Hepatocyte (in vitro differentiated cells): ENCODE results near the gene FAR1. TPM values are rescaled to one million over a fixed set of nuclear protein-coding genes. Genes with fewer than 3 reads are reported as not detected.

Experiments used
- DNase-seq: peaks from one replicate; pipeline ENCODE4 v3.0.0-alpha.2; 2016; ENCODE audit warnings: low spot score
- H2AFZ ChIP-seq: fragments of 200-600 bp; sonication (generic); 2 replicates; pipeline ENCODE4 v1.6.0; 2016; ENCODE audit warnings: antibody characterized with exemption, mild to moderate bottlenecking
- H3K27ac ChIP-seq: fragments of 200-600 bp; sonication (generic); 2 replicates; pipeline ENCODE4 v1.5.1; 2016; ENCODE audit warnings: mild to moderate bottlenecking
- H3K27me3 ChIP-seq: fragments of 200-600 bp; sonication (generic); 2 replicates; pipeline ENCODE4 v1.6.1; 2016
- H3K36me3 ChIP-seq: fragments of 200-600 bp; sonication (generic); replicated peaks from 2 replicates; pipeline ENCODE4 v1.5.1; 2016; ENCODE audit warnings: low read depth; ENCODE audit not compliant: insufficient read depth
- H3K4me1 ChIP-seq: fragments of 200-600 bp; sonication (generic); 2 replicates; pipeline ENCODE4 v1.5.1; 2016; ENCODE audit warnings: mild to moderate bottlenecking, moderate library complexity; ENCODE audit not compliant: insufficient read depth
- H3K4me2 ChIP-seq: fragments of 200-600 bp; sonication (generic); 2 replicates; pipeline ENCODE4 v1.6.0; 2016
- H3K4me3 ChIP-seq: fragments of 200-600 bp; sonication (generic); 2 replicates; pipeline ENCODE4 v1.5.1; 2016; ENCODE audit warnings: mild to moderate bottlenecking
- H3K79me2 ChIP-seq: fragments of 200-600 bp; sonication (generic); 2 replicates; pipeline ENCODE4 v1.6.0; 2017; ENCODE audit warnings: mild to moderate bottlenecking
- H3K9me2 ChIP-seq: fragments of 200-600 bp; sonication (generic); replicated peaks from 2 replicates; pipeline ENCODE4 v1.6.0; 2017; ENCODE audit warnings: mild to moderate bottlenecking; ENCODE audit not compliant: insufficient read depth
- H3K9me3 ChIP-seq: fragments of 200-600 bp; sonication (generic); 2 replicates; pipeline ENCODE4 v1.5.1; 2016; ENCODE audit warnings: low read depth, mild to moderate bottlenecking
- H4K20me1 ChIP-seq: fragments of 200-600 bp; sonication (generic); 2 replicates; pipeline ENCODE4 v1.6.0; 2016; ENCODE audit warnings: mild to moderate bottlenecking; ENCODE audit not compliant: insufficient read depth, poor library complexity, severe bottlenecking
- EZH2 ChIP-seq: fragments of 200-600 bp; sonication (generic); IDR thresholded peaks from 2 replicates; pipeline ENCODE4 v1.6.1; 2016; ENCODE audit warnings: antibody characterized with exemption, mild to moderate bottlenecking, borderline replicate concordance
- EZH2phosphoT487 ChIP-seq: fragments of 200-600 bp; sonication (generic); IDR thresholded peaks from one replicate; pipeline ENCODE4 v1.6.1; 2018; ENCODE audit warnings: antibody characterized with exemption, mild to moderate bottlenecking, low read depth, moderate library complexity; ENCODE audit not compliant: unreplicated experiment, severe bottlenecking
- WGBS: methylation state at CpG from one replicate; pipeline ENCODE4 v1.1.6; 2016; ENCODE audit warnings: low lambda C conversion rate; ENCODE audit errors: missing lambda C conversion rate; 5-methylcytosine and 5-hydroxymethylcytosine counted together
- polyA plus RNA-seq: library from polyadenylated mRNA; unstranded; fragments of >200 nt; fragmentation: Nextera tagmentation; extraction: Ambion mirVana; gene quantifications from 2 replicates; pipeline ENCODE4 v1.2.1, GENCODE V29; 2016
- total RNA-seq: library from RNA; depleted of rRNA; stranded (reverse); fragments of >200 nt; gene quantifications from 2 replicates; pipeline ENCODE4 v1.2.3, GENCODE V29; 2014
- TF ChIP-seq, protein P1 (sequence below): fragments of 200-600 bp; sonication (generic); IDR thresholded peaks from 2 replicates; pipeline ENCODE4 v1.5.1; 2016; ENCODE audit warnings: antibody characterized with exemption, mild to moderate bottlenecking; ENCODE audit not compliant: poor library complexity

Gene FAR1
- total and polyA plus RNA-seq, 2 experiments from 2014 or later = 21.7 to 71.4 TPM

DNA sequence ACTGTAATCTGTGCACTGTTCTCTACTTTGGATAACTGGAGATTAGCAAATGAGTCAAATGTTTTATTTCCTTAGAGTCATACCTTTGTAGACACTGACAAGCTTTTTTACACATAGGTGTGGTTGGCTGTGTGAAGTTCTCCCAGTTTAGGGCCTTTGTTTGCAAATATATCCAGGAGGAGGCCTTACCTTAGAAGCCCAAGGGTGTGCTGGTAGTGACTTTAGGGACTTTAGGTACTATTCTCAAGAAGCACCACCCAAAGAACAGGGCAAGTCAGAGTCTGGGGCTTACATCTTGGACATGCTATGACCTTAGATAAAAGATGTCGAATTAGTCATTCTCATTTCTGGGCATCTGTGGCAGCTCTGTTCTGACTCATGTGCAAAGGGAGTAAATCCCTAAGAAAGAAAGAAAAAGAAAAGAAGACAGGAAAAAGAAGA, 4.8 kb upstream of the FAR1 start:
- no peaks in the 10 kb centered on the region for H4K20me1 ChIP-seq
- no peaks in the 10 kb centered on the region for H3K4me1 ChIP-seq
- peak overlapping the region; percentile 59 for H3K27ac ChIP-seq
- H2AFZ ChIP-seq = no peak overlapping the region
- H3K36me3 ChIP-seq = no peaks in the 10 kb centered on the region
- TF ChIP-seq, protein P1, sequence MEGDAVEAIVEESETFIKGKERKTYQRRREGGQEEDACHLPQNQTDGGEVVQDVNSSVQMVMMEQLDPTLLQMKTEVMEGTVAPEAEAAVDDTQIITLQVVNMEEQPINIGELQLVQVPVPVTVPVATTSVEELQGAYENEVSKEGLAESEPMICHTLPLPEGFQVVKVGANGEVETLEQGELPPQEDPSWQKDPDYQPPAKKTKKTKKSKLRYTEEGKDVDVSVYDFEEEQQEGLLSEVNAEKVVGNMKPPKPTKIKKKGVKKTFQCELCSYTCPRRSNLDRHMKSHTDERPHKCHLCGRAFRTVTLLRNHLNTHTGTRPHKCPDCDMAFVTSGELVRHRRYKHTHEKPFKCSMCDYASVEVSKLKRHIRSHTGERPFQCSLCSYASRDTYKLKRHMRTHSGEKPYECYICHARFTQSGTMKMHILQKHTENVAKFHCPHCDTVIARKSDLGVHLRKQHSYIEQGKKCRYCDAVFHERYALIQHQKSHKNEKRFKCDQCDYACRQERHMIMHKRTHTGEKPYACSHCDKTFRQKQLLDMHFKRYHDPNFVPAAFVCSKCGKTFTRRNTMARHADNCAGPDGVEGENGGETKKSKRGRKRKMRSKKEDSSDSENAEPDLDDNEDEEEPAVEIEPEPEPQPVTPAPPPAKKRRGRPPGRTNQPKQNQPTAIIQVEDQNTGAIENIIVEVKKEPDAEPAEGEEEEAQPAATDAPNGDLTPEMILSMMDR = no peak
- TF ChIP-seq EZH2 = no peak
- no peak for TF ChIP-seq EZH2phosphoT487
- no peak overlapping the region for H3K4me2 ChIP-seq
- H3K9me3 ChIP-seq = no peaks in the 10 kb centered on the region
- H3K27me3 ChIP-seq = no peaks in the 10 kb centered on the region
- no peaks in the 10 kb centered on the region for H3K9me2 ChIP-seq
- H3K79me2 ChIP-seq = no peaks in the 10 kb centered on the region
- DNase-seq = peak; percentile 33
- WGBS = 56% methylated on average over 1 of the region's 1 CpG
- H3K4me3 ChIP-seq = no peak overlapping the region

DNA sequence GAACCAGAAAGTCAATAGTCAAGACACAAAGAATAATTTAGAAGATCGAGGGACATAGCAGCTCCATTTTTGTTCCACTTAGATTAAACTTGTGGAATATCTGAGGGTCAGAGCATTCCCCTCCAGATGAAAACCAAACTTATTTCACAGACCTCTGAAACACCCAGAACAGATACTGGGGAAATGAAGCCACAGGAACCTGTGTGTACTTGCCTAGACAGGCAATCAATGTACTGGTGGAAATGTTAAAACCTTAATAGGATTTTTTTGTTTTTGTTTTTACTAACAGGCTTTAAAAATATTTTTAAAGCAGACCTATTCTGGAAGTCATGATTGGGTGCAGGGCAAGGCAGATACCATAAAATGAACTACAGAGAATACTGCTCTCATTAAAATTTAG, 4.1 kb upstream of the FAR1 start:
- Histone ChIP-seq H3K36me3 (no peaks in the 10 kb centered on the region), H2AFZ (no peak overlapping the region), H3K4me2 (no peak overlapping the region), H3K4me3 (no peak overlapping the region), H3K9me2 (no peaks in the 10 kb centered on the region), H3K4me1 (no peaks in the 10 kb centered on the region), H3K9me3 (no peaks in the 10 kb centered on the region), H4K20me1 (no peaks in the 10 kb centered on the region), H3K27ac (peak overlapping the region; percentile 59), H3K79me2 (peaks cover 4% of the 10 kb centered on the region), H3K27me3 (no peaks in the 10 kb centered on the region)
- no peak for TF ChIP-seq EZH2phosphoT487
- TF ChIP-seq, protein P1 = no peak
- TF ChIP-seq EZH2 = no peak
- no peak for DNase-seq
- WGBS = 83% methylated on average over 1 of the region's 1 CpG

DNA sequence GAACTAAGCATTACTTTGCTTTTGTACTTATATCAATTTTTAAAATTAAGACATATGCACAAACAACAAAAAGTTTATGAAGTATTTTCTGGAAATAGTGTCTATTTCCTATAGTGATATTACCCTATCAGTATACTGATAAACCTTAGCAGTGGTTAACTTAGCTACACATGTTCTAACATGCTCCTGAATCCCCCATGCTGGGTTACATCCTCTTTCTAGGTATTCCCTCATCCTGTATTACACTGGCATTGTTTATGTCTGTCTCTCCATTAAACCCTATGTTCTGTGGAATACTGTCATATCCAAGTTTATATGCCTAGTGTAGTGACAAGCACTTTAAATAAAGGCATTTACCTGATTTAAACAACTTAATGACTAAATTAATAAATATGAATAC, 1.8 kb upstream of the FAR1 start:
- H3K9me2 ChIP-seq = no peaks in the 10 kb centered on the region
- no peaks in the 10 kb centered on the region for H3K9me3 ChIP-seq
- no peak overlapping the region for H3K27ac ChIP-seq
- no peak overlapping the region for H3K4me3 ChIP-seq
- no peak overlapping the region for H3K4me2 ChIP-seq
- TF ChIP-seq, protein P1 = no peak
- TF ChIP-seq EZH2 = no peak
- no peak for TF ChIP-seq EZH2phosphoT487
- H2AFZ ChIP-seq = no peak overlapping the region
- H3K27me3 ChIP-seq = no peaks in the 10 kb centered on the region
- peaks cover 16% of the 10 kb centered on the region for H3K4me1 ChIP-seq
- H4K20me1 ChIP-seq = peaks cover 17% of the 10 kb centered on the region
- no peaks in the 10 kb centered on the region for H3K36me3 ChIP-seq
- no peak for DNase-seq
- peaks cover 28% of the 10 kb centered on the region for H3K79me2 ChIP-seq

DNA sequence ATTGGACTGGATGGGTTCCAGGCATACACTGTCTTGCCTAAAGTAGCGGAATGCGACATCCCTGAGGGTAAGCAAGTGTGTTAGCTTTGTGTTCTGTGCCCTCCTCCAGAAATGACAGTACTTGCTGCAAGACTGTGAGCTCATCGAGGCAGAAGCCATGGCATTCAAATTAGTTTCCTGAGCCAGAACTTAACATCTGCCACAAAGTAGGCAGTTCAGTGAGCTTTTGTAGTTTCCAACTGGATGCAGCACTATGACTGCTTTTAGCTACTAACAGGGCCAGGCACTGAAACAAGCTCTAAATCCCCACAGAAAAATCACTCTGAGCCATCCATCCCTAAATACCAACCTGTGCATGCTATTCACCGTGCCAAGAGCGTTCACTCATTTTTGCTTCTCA, 1.2 kb upstream of the FAR1 start:
- peak overlapping the region; percentile 73 for H3K27ac ChIP-seq
- peaks cover 18% of the 10 kb centered on the region for H4K20me1 ChIP-seq
- H3K4me3 ChIP-seq = peak overlapping the region; percentile 32
- peaks cover 33% of the 10 kb centered on the region for H3K79me2 ChIP-seq
- H3K4me1 ChIP-seq = peaks cover 16% of the 10 kb centered on the region
- no peaks in the 10 kb centered on the region for H3K27me3 ChIP-seq
- H3K36me3 ChIP-seq = no peaks in the 10 kb centered on the region
- TF ChIP-seq, protein P1 = no peak
- TF ChIP-seq EZH2 = no peak
- no peak for TF ChIP-seq EZH2phosphoT487
- no peak for DNase-seq
- H3K4me2 ChIP-seq = peak overlapping the region; percentile 76
- WGBS = 90% methylated on average over 5 of the region's 5 CpGs
- H2AFZ ChIP-seq = peak overlapping the region; percentile 85
- no peaks in the 10 kb centered on the region for H3K9me3 ChIP-seq
- H3K9me2 ChIP-seq = no peaks in the 10 kb centered on the region
